Duodenal mucosa (tissue), 2 donors: ENCODE measurements around the gene SLC37A4.
"Not testable (repeated sequence)": the region's sequence is repeated elsewhere in the genome, so short reads cannot be mapped to it uniquely, and the experiment has no call there.

ENCODE experiments used
- H3K27ac ChIP-seq: one replicate; pipeline ENCODE4 v1.7.0; 2013; ENCODE audit warnings: low read depth, low read length
- H3K27me3 ChIP-seq, 2 donors: one replicate each; pipeline ENCODE4 v1.7.0; 2013; ENCODE audit warnings: low read length in 2 of 2, control low read depth in 1 of 2; ENCODE audit not compliant: insufficient read depth in 2 of 2, control insufficient read depth in 1 of 2
- H3K36me3 ChIP-seq, 2 donors: one replicate each; pipeline ENCODE4 v1.7.0; 2013; ENCODE audit warnings: low read length in 2 of 2, control low read depth in 1 of 2; ENCODE audit not compliant: insufficient read depth in 2 of 2, control insufficient read depth in 1 of 2
- H3K4me1 ChIP-seq, 2 donors: one replicate each; pipeline ENCODE4 v1.7.0; 2013; ENCODE audit warnings: low read length in 2 of 2, control low read depth in 1 of 2; ENCODE audit not compliant: insufficient read depth in 2 of 2, control insufficient read depth in 1 of 2
- H3K4me3 ChIP-seq, 2 donors: one replicate each; pipeline ENCODE4 v1.7.0; 2013; ENCODE audit warnings: low read length in 2 of 2, low read depth in 1 of 2
- H3K9ac ChIP-seq, 2 donors: one replicate each; pipeline ENCODE4 v1.7.0; 2013; ENCODE audit warnings: low read length in 2 of 2, low read depth in 1 of 2
- H3K9me3 ChIP-seq, 2 donors: one replicate each; pipeline ENCODE4 v1.7.0; 2013; ENCODE audit warnings: low read length in 2 of 2, control low read depth in 1 of 2; ENCODE audit not compliant: control insufficient read depth in 1 of 2

The SLC37A4 gene

DNA sequence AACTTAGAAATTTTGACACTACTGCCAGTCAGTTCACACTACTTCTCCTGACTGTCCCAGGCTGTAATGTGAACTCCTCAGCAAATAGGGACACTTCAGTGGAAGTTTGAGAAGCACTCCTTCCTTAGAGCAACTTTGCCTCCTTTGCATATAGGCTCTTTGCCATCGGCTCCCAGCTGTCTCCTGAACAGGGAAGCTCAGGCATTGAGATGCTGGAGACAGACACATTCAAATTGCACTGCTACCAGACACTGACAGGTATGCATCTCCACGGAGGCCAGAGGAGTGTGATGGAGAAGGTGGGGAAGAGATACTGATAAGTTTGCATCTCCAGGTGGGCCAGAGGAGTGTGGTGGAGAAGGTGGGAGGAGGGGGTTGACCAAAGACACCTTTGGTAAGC, 10.7 kb downstream of the SLC37A4 start:
- Histone ChIP-seq H3K4me1 (peaks cover 49 to 59% of the 10 kb centered on the region in 2 donors), H3K27ac (no peak overlapping the region), H3K36me3 (peaks cover 17 to 43% of the 10 kb centered on the region in 2 donors), H3K27me3 (no peaks in the 10 kb centered on the region), H3K9ac (peak overlapping the region; percentile 85 to 88), H3K9me3 (no peaks in the 10 kb centered on the region), H3K4me3 (peak overlapping the region; percentile 97 to 99)

- Histone ChIP-seq H3K4me3 (peak within 1 kb of the TSS; percentile 97 to 99), H3K27ac (peak within 1 kb of the TSS; percentile 98), H3K36me3 (peaks cover 8 to 40% of the 10 kb centered on the region in 2 donors), H3K27me3 (no peaks in the 10 kb centered on the region), H3K4me1 (peaks cover 34 to 43% of the 10 kb centered on the region in 2 donors), H3K9ac (peak within 1 kb of the TSS; percentile 85 to 88), H3K9me3 (no peaks in the 10 kb centered on the region)
Measured at GRCh38 chr11:119018074-119018938, 12.4 kb downstream of the SLC37A4 start, which contains the start of the genes RPS25 and TRAPPC4. TSS of gene RPS25 (minus strand) at chr11:119018343. CDS start at chr11:119018284, 59 bp downstream. TSS of gene TRAPPC4 (plus strand) at chr11:119018766. CDS start at chr11:119018796, 30 bp downstream.

DNA sequence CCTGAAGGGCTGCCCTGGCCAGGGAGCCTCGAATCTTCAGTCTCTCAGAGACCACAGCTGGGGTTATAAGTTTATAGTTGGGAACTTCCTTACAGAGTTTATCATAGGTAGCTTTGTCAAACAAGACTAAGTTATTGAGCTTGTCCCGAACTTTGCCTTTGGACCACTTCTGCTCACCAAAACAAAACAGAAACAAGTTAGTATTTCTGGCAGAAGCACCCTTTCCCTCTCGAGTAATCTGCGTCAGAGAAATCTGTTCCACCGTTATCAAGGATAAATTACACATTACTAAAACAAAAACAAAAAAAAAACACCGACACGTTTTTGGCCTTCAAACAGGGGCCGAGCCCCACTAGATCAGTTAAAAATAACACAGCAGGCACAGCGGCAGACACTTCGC, 13.3 kb downstream of the SLC37A4 start:
- peak overlapping the region; percentile 97 to 99 for H3K4me3 ChIP-seq
- not testable (repeated sequence) for H3K27me3 ChIP-seq, H3K9me3 ChIP-seq
- H3K9ac ChIP-seq, result peak overlapping the region; percentile 85 to 88
- H3K27ac ChIP-seq, result peak overlapping the region; percentile 98
- H3K4me1 ChIP-seq, result peaks cover 30 to 38% of the 10 kb centered on the region in 2 donors
- H3K36me3 ChIP-seq, result peaks cover 11 to 42% of the 10 kb centered on the region in 2 donors

DNA sequence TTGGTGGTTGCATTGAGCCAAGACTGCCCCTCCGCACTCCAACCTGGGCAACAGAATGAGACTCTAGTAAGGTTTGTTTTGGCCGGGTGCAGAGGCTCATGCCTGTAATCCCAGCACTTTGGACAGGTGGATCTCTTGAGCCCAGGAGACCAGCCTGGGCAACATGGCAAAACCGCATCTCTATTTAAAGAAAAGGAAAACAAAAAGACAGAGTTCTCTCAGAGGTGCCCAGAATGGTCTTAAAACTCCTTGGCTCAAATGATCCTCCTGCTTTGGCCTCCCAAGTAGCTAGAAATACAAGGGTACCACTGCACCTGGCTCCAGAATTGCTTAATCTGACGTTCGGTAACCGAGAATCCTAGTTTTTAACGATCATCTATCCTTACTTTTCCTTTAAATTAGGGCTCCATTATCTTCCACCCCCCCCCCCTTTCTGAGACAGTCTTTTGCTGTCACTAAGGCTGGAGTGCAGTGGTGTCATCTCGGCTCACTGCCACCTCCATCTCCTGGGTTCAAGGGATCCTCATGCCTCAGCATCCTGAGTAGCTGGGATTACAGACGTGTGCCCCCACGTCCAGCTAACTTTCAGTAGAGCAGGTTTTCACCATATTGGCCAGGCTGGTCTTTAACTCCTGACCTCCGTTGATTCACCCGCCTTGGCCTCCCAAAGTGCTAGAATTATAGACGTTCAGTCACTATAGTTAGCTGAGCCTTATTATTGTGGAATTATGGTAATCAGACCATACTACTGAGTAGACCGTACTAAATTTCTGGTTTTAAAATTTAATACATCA, 14.3 kb downstream of the SLC37A4 start:
- H3K9me3 ChIP-seq, result no peaks in the 10 kb centered on the region
- peak overlapping the region; percentile 6 to 85 for H3K9ac ChIP-seq
- peaks cover 25 to 33% of the 10 kb centered on the region in 2 donors for H3K4me1 ChIP-seq
- H3K27me3 ChIP-seq, result no peaks in the 10 kb centered on the region
- H3K27ac ChIP-seq, result no peak overlapping the region
- peak overlapping the region; percentile 97 to 99 for H3K4me3 ChIP-seq
- peaks cover 11 to 50% of the 10 kb centered on the region in 2 donors for H3K36me3 ChIP-seq

DNA sequence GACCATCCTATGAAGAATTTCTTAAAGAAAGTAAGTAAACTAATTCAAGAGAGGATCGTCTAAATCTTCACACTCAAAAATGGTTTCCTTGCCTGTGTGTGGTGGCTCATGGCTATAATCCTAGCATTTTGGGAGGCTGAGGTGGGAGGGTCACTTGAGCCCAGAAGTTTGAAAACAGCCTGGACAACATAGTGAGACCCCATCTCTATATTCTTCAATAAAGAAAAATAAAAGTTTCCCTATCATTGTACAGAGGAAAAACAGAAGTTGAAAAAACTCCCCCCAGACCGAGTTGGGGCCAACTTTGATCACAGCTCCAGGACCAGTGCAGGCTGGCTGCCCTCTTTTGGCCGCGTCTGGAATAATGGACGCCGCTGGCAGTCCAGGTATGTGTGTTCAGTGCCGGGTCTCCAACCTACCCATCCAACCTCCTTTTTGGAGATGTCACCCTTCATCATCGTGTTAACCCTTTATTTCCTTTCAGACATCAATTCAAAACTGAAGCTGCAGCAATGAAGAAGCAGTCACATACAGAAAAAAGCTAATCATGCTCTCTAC, 15.5 kb downstream of the SLC37A4 start:
- Histone ChIP-seq H3K36me3 (peaks cover 11 to 55% of the 10 kb centered on the region in 2 donors), H3K9me3 (no peaks in the 10 kb centered on the region), H3K9ac (no peak overlapping the region), H3K27ac (no peak overlapping the region), H3K27me3 (no peaks in the 10 kb centered on the region), H3K4me1 (peaks cover 17 to 22% of the 10 kb centered on the region in 2 donors), H3K4me3 (no peak overlapping the region)

- no peaks in the 10 kb centered on the region for H3K9me3 ChIP-seq
- no peaks in the 10 kb centered on the region for H3K27me3 ChIP-seq
- H3K27ac ChIP-seq, result no peak overlapping the region
- peaks cover 11 to 58% of the 10 kb centered on the region in 2 donors for H3K36me3 ChIP-seq
- peaks cover 12 to 17% of the 10 kb centered on the region in 2 donors for H3K4me1 ChIP-seq
- no peak overlapping the region for H3K4me3 ChIP-seq
- no peak overlapping the region for H3K9ac ChIP-seq
Measured at GRCh38 chr11:119014209-119014924, 16.3 kb downstream of the SLC37A4 start.

DNA sequence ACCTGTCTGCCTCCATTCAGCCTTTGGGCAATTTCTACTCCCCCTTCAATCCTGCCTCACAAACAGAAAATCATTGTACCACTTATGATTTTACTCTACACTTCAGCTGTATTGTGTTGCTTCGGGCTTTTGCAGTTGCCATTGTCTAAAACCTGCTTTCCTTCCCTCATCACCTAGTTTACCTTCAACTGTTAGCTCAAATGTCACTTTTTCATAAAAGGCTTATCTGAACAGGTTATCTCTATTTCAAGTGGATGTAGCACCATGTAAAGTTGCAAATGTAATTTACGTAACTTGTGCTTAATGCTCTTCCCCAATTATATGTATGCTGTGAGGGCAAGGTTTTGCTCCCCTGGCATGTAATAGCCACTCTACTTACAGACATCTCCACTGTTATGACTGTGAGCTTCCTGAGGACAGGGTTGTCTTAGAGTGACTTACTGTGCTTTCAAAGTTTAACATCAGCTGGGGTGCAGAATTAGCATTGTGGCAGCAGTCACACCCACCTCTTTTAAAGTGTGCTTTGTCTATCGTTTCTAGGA, 18.0 kb downstream of the SLC37A4 start:
- peaks cover 11 to 64% of the 10 kb centered on the region in 2 donors for H3K36me3 ChIP-seq
- no peak overlapping the region for H3K9ac ChIP-seq
- no peaks in the 10 kb centered on the region for H3K27me3 ChIP-seq
- peaks cover 12 to 17% of the 10 kb centered on the region in 2 donors for H3K4me1 ChIP-seq
- no peaks in the 10 kb centered on the region for H3K9me3 ChIP-seq
- H3K4me3 ChIP-seq, result no peak overlapping the region
- H3K27ac ChIP-seq, result no peak overlapping the region

- Histone ChIP-seq H3K36me3 (peaks cover 11 to 69% of the 10 kb centered on the region in 2 donors), H3K27me3 (no peaks in the 10 kb centered on the region), H3K4me1 (peaks cover 5 to 9% of the 10 kb centered on the region in 2 donors), H3K27ac (no peak overlapping the region), H3K9me3 (no peaks in the 10 kb centered on the region), H3K9ac (no peak overlapping the region), H3K4me3 (no peak overlapping the region)
Measured at GRCh38 chr11:119011476-119012053, 19.1 kb downstream of the SLC37A4 start.

GRCh38 chr11:119006656-119007055, 24.0 kb downstream of the SLC37A4 start:
- peaks cover 3 to 38% of the 10 kb centered on the region in 2 donors for H3K36me3 ChIP-seq
- H3K4me1 ChIP-seq, result no peaks in the 10 kb centered on the region
- no peak overlapping the region for H3K4me3 ChIP-seq
- H3K27me3 ChIP-seq, result no peaks in the 10 kb centered on the region
- H3K9me3 ChIP-seq, result no peaks in the 10 kb centered on the region
- no peak overlapping the region for H3K27ac ChIP-seq
- no peak overlapping the region for H3K9ac ChIP-seq
